ENCODE results near the gene HYAL4.

HYAL4 gene

GRCh38 chr7:123917878-123918277, 72.9 kb downstream of the HYAL4 start:
- no peak for DNase-seq

GRCh38 chr7:123918309-123918708, 73.3 kb downstream of the HYAL4 start:
- DNase-seq = no peak

GRCh38 chr7:123923599-123923998, 78.6 kb downstream of the HYAL4 start:
- no peak for DNase-seq

- no peak for DNase-seq
Measured at GRCh38 chr7:123924941-123925340, 80.0 kb downstream of the HYAL4 start, which contains the start of gene SPAM1. SPAM1 (plus strand) TSS chr7:123925241; CDS start chr7:123953571, 28,330 bp downstream.
